Endothelial cell of umbilical vein (primary cell): ENCODE data around the gene CTBS. TPM values are rescaled to one million over a fixed set of nuclear protein-coding genes. Genes with fewer than 3 reads are reported as not detected.

Experiments
- BruUV-seq: library from RNA; stranded (reverse); fragments of 400-500 nt; replicated peaks from 2 replicates; lab custom pipeline; 2021; lab: Mats Ljungman, UMichigan
- CTCF ChIA-PET: fragments of 300-600, 350-600 bp; sonication (Branson Sonifier 250); formaldehyde crosslinking; loops from one replicate; lab custom pipeline; 2021; ENCODE audit warnings: antibody characterized with exemption, inconsistent platforms; lab: Charles Lee
- POLR2A ChIA-PET: fragments of 300-600, 350-600 bp; sonication (Branson Sonifier 250); formaldehyde crosslinking; loops from one replicate; lab custom pipeline; 2021; ENCODE audit warnings: antibody characterized with exemption, inconsistent platforms; lab: Charles Lee
- DNase-seq: peaks from one replicate; pipeline ENCODE4 v3.0.0-alpha.2; 2011; ENCODE audit warnings: low read depth, low spot score
- FAIRE-seq: peaks from 2 replicates; lab custom pipeline; 2011; peaks lifted over from hg19 to GRCh38; lab: Jason Lieb, UNC
- H2AFZ ChIP-seq: 2 replicates; pipeline ENCODE4 v1.6.0; 2012; ENCODE audit warnings: low read depth, low read length, control low read depth, inconsistent platforms
- H3K27ac ChIP-seq: 2 replicates; pipeline ENCODE4 v1.5.1; 2011; ENCODE audit warnings: low read depth, mild to moderate bottlenecking, control low read depth, low read length, moderate library complexity; ENCODE audit not compliant: insufficient read depth
- H3K27me3 ChIP-seq, 2 experiments: 2 replicates each; pipeline versions ENCODE4 v1.6.0 to v1.6.1; 2011; ENCODE audit warnings: low read length in 2 of 2, mixed read lengths in 1 of 2; ENCODE audit not compliant: control insufficient read depth in 2 of 2, insufficient read depth in 2 of 2
- H3K36me3 ChIP-seq, 2 experiments: 2 replicates in 1 of 2; 3 replicates in 1 of 2; pipeline ENCODE4 v1.5.1; 2011; ENCODE audit warnings: low read length in 2 of 2, mild to moderate bottlenecking in 1 of 2, moderate library complexity in 1 of 2; ENCODE audit not compliant: control insufficient read depth in 2 of 2, insufficient read depth in 2 of 2; ENCODE audit errors: extremely low read depth in 1 of 2
- H3K4me1 ChIP-seq: 3 replicates; pipeline ENCODE4 v1.5.1; 2011; ENCODE audit warnings: mild to moderate bottlenecking, low read length; ENCODE audit not compliant: control insufficient read depth, insufficient read depth; ENCODE audit errors: extremely low read depth
- H3K4me2 ChIP-seq: 2 replicates; pipeline ENCODE4 v1.6.1; 2011; ENCODE audit warnings: low read length, control low read depth, mixed read lengths; ENCODE audit not compliant: insufficient read depth
- H3K4me3 ChIP-seq, 3 experiments: fragments of 200-600 bp in 1 of 3; sonication (generic), shearing (Covaris generic) in 1 of 3; replicated peaks in 1 of 3; 2 replicates each; pipeline ENCODE4 v1.5.1; 2011 to 2016; ENCODE audit warnings: control low read depth in 3 of 3, low read length in 3 of 3, mild to moderate bottlenecking in 2 of 3, inconsistent platforms in 1 of 3, low read depth in 1 of 3, moderate library complexity in 1 of 3; ENCODE audit not compliant: insufficient read depth in 1 of 3
- H3K79me2 ChIP-seq: 2 replicates; pipeline ENCODE4 v1.6.0; 2012; ENCODE audit warnings: low read length, inconsistent platforms; ENCODE audit not compliant: control insufficient read depth, insufficient read depth
- H3K9ac ChIP-seq: replicated peaks from 2 replicates; pipeline ENCODE3; 2011; ENCODE audit warnings: low read length, control low read depth; ENCODE audit not compliant: insufficient read depth; ENCODE audit errors: extremely low read depth
- H3K9me1 ChIP-seq: replicated peaks from 3 replicates; pipeline ENCODE4 v1.6.0; 2011; ENCODE audit warnings: mild to moderate bottlenecking, low read length; ENCODE audit not compliant: control insufficient read depth, insufficient read depth; ENCODE audit errors: extremely low read depth
- H3K9me3 ChIP-seq: replicated peaks from 2 replicates; pipeline ENCODE4 v1.5.1; 2012; ENCODE audit warnings: low read length, inconsistent platforms; ENCODE audit not compliant: control insufficient read depth, insufficient read depth
- H4K20me1 ChIP-seq: replicated peaks from 2 replicates; pipeline ENCODE3; 2011; ENCODE audit warnings: mild to moderate bottlenecking, low read length; ENCODE audit not compliant: control insufficient read depth, insufficient read depth; ENCODE audit errors: extremely low read depth
- CTCF ChIP-seq, 2 donors: IDR thresholded peaks; 1 replicate in 1 of 2; 2 replicates in 1 of 2; pipeline ENCODE4 v1.5.1; 2011; ENCODE audit warnings: low read length in 2 of 2, mild to moderate bottlenecking in 2 of 2, moderate library complexity in 2 of 2, control low read depth in 1 of 2, inconsistent platforms in 1 of 2, low read depth in 1 of 2; ENCODE audit not compliant: insufficient read depth in 1 of 2; ENCODE audit errors: extremely low read depth in 1 of 2
- EZH2 ChIP-seq: IDR thresholded peaks from 2 replicates; pipeline ENCODE4 v1.6.1; 2012; ENCODE audit warnings: borderline replicate concordance, low read depth, mild to moderate bottlenecking, moderate library complexity, low read length, inconsistent platforms; ENCODE audit not compliant: severe bottlenecking
- FOS ChIP-seq: IDR thresholded peaks from 2 replicates; pipeline ENCODE4 v1.6.1; 2011; ENCODE audit warnings: mild to moderate bottlenecking, low read length, moderate library complexity, borderline replicate concordance; ENCODE audit not compliant: insufficient read depth
- GATA2 ChIP-seq: IDR thresholded peaks from 2 replicates; pipeline ENCODE4 v1.7.0; 2011; ENCODE audit warnings: low read depth, mild to moderate bottlenecking, moderate library complexity, mixed read lengths, low read length; ENCODE audit not compliant: insufficient read length, insufficient read depth
- JUN ChIP-seq: IDR thresholded peaks from 2 replicates; pipeline ENCODE4 v1.6.1; 2011; ENCODE audit warnings: borderline replicate concordance, low read depth; ENCODE audit not compliant: insufficient read length, insufficient read depth
- MYC ChIP-seq: IDR thresholded peaks from one replicate; pipeline ENCODE4 v1.6.1; 2011; ENCODE audit warnings: mild to moderate bottlenecking, low read depth, low read length
- POLR2A ChIP-seq: IDR thresholded peaks from 2 replicates; pipeline ENCODE4 v1.6.1; 2012; ENCODE audit warnings: low read depth, mild to moderate bottlenecking, control low read depth, low read length
- POLR2AphosphoS5 ChIP-seq: IDR thresholded peaks from 2 replicates; pipeline ENCODE4 v1.6.1; 2012; ENCODE audit warnings: low read depth, mild to moderate bottlenecking, control low read depth, low read length, moderate library complexity; ENCODE audit not compliant: insufficient read depth
- dilution Hi-C: fragments of 300-500 bp; cut with MboI; formaldehyde crosslinking; loops from one replicate; pipeline ENCODE4 v1.15.0; 2019; ENCODE audit warnings: low sequenced_read_pairs; ENCODE audit not compliant: extremely low pct_ligation_motif_present
- intact Hi-C: fragments of 100-400 bp; cut with micrococcal nuclease; formaldehyde crosslinking; loops from one replicate; pipeline ENCODE4 v1.10.0; 2022
- polyA plus RNA-seq, 4 experiments: library from polyadenylated mRNA; depleted of rRNA in 3 of 4; stranded (reverse) in 3 of 4; unstranded in 1 of 4; fragments of >200 nt; gene quantifications; 2 replicates each; pipeline versions ENCODE4 v1.2.1 to v1.2.3, GENCODE V29; 2011 to 2012; ENCODE audit warnings: missing spikeins in 1 of 4
- total RNA-seq: library from RNA; stranded (reverse); gene quantifications from 2 replicates; pipeline ENCODE4 v1.2.3, GENCODE V29; 2021
- TF ChIP-seq, protein P1 (sequence below): IDR thresholded peaks from 2 replicates; pipeline ENCODE4 v1.6.1; 2011; ENCODE audit not compliant: insufficient read depth, insufficient read length

CTBS gene
- total and polyA plus RNA-seq, 2 donors (not counting 3 experiments of a cell fraction or from before 2014, with no cell fraction given) = 11.4 to 14.3 TPM

GRCh38 chr1:84585803-84586202, 11.6 kb upstream of the CTBS start:
- no peaks in the 10 kb centered on the region for H3K27me3 ChIP-seq
- intact Hi-C loops (no loop called here), dilution Hi-C loops (no loop called here)
- no peaks in the 10 kb centered on the region for H3K4me1 ChIP-seq
- FAIRE-seq (no peak), DNase-seq (no peak)
- no peak overlapping the region for H2AFZ ChIP-seq
- H3K36me3 ChIP-seq = no peaks in the 10 kb centered on the region
- no peaks in the 10 kb centered on the region for H4K20me1 ChIP-seq
- no peaks in the 10 kb centered on the region for H3K9me1 ChIP-seq
- ChIA-PET CTCF (interaction anchor here (0.9 to 1.4 kb wide), 2 partner anchors 14 to 18 kb away, joined by 3 to 6 read pairs; no protein-coding TSS in a partner anchor), POLR2A (no interaction called here)
- no peak overlapping the region for H3K4me3 ChIP-seq
- TF ChIP-seq GATA2 (no peak), MYC (no peak), JUN (no peak), FOS (no peak), POLR2AphosphoS5 (no peak), POLR2A (no peak), CTCF (IDR thresholded peaks at IDR 0.05; ENCODE audit: extremely low read depth in 1 of 2, insufficient read depth in 1 of 2, low read depth in 1 of 2, low read length in 2 of 2) (no peak), EZH2 (no peak)
- TF ChIP-seq, protein P1, sequence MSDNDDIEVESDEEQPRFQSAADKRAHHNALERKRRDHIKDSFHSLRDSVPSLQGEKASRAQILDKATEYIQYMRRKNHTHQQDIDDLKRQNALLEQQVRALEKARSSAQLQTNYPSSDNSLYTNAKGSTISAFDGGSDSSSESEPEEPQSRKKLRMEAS = no peak
- H3K79me2 ChIP-seq = no peaks in the 10 kb centered on the region
- no peak overlapping the region for H3K4me2 ChIP-seq
- H3K9me3 ChIP-seq = no peaks in the 10 kb centered on the region
- H3K9ac ChIP-seq = no peak overlapping the region
- H3K27ac ChIP-seq = no peak overlapping the region
- no TSS peak for BruUV-seq
